Measurements from ENCODE around the gene KANSL1. TPM values are rescaled to one million over a fixed set of nuclear protein-coding genes. Genes with fewer than 3 reads are reported as not detected.
A peak's percentile ranks its signal among the peaks of the same experiment; 100 is the strongest.

KANSL1 gene
- total RNA-seq, 2 donors from 2014 or later = 137 to 144 TPM

- H3K36me3 Mint-ChIP-seq (ENCODE audit: low read depth) = no peaks in the 10 kb centered on the region
- H3K9me3 Mint-ChIP-seq = no peaks in the 10 kb centered on the region
- H3K27me3 Mint-ChIP-seq (ENCODE audit: insufficient read depth) = no peaks in the 10 kb centered on the region
- Histone ChIP-seq H3K36me3 (ENCODE audit: control insufficient read depth, insufficient read depth, low read length) (peaks cover 6% of the 10 kb centered on the region), H3K27ac (ENCODE audit: low read depth, low read length) (no peak overlapping the region), H3K4me3 (ENCODE audit: low read length) (no peak overlapping the region), H3K4me1 (ENCODE audit: control insufficient read depth, insufficient read depth, low read length) (peaks cover 8% of the 10 kb centered on the region), H3K9ac (ENCODE audit: extremely low read depth, low read length, poor library complexity, severe bottlenecking) (no peak overlapping the region), H3K9me3 (ENCODE audit: control insufficient read depth, low read length) (no peaks in the 10 kb centered on the region), H3K27me3 (ENCODE audit: control insufficient read depth, insufficient read depth, low read length, poor library complexity, severe bottlenecking) (no peaks in the 10 kb centered on the region)
- H3K4me1 Mint-ChIP-seq = peaks cover 49% of the 10 kb centered on the region
- 84 to 100% methylated on average over 1 of the region's 1 CpG for WGBS, 2 experiments (ENCODE audit: insufficient coverage in 1 of 2, insufficient read length in 1 of 2)
- DNase-seq = no peak
- peak overlapping the region; percentile 5 for H3K27ac Mint-ChIP-seq
- TF ChIP-seq CTCF (conservative IDR thresholded peaks at IDR 0.05) = no peak
- H3K4me3 Mint-ChIP-seq = no peak overlapping the region
These were observed 72.0 kb downstream of the KANSL1 start for GRCh38 chr17:46121165-46121764.

- Histone ChIP-seq H3K4me3 (ENCODE audit: low read length) (no peak overlapping the region), H3K9ac (ENCODE audit: extremely low read depth, low read length, poor library complexity, severe bottlenecking) (no peak overlapping the region), H3K27ac (ENCODE audit: low read depth, low read length) (no peak overlapping the region), H3K4me1 (ENCODE audit: control insufficient read depth, insufficient read depth, low read length) (peaks cover 8% of the 10 kb centered on the region), H3K9me3 (ENCODE audit: control insufficient read depth, low read length) (no peaks in the 10 kb centered on the region), H3K36me3 (ENCODE audit: control insufficient read depth, insufficient read depth, low read length) (peaks cover 6% of the 10 kb centered on the region), H3K27me3 (ENCODE audit: control insufficient read depth, insufficient read depth, low read length, poor library complexity, severe bottlenecking) (no peaks in the 10 kb centered on the region)
- no peaks in the 10 kb centered on the region for H3K27me3 Mint-ChIP-seq (ENCODE audit: insufficient read depth)
- H3K4me3 Mint-ChIP-seq = no peak overlapping the region
- no peak for DNase-seq
- peaks cover 53% of the 10 kb centered on the region for H3K4me1 Mint-ChIP-seq
- WGBS, 2 experiments (ENCODE audit: insufficient coverage in 1 of 2, insufficient read length in 1 of 2) = 93 to 96% methylated on average over 3 of the region's 3 CpGs
- H3K27ac Mint-ChIP-seq = peak overlapping the region; percentile 5
- no peaks in the 10 kb centered on the region for H3K36me3 Mint-ChIP-seq (ENCODE audit: low read depth)
- TF ChIP-seq CTCF (conservative IDR thresholded peaks at IDR 0.05) = no peak
- H3K9me3 Mint-ChIP-seq = no peaks in the 10 kb centered on the region
These were observed 72.7 kb downstream of the KANSL1 start for GRCh38 chr17:46120537-46120936.

GRCh38 chr17:46120078-46120477 lies 73.2 kb downstream of the KANSL1 start:
- no peaks in the 10 kb centered on the region for H3K9me3 ChIP-seq (ENCODE audit: control insufficient read depth, low read length)
- H3K36me3 ChIP-seq (ENCODE audit: control insufficient read depth, insufficient read depth, low read length) = peaks cover 6% of the 10 kb centered on the region
- H3K4me3 ChIP-seq (ENCODE audit: low read length) = no peak overlapping the region
- Mint-ChIP-seq H3K36me3 (ENCODE audit: low read depth) (no peaks in the 10 kb centered on the region), H3K27me3 (ENCODE audit: insufficient read depth) (no peaks in the 10 kb centered on the region), H3K4me1 (peaks cover 54% of the 10 kb centered on the region), H3K9me3 (no peaks in the 10 kb centered on the region), H3K4me3 (no peak overlapping the region), H3K27ac (no peak overlapping the region)
- no peaks in the 10 kb centered on the region for H3K27me3 ChIP-seq (ENCODE audit: control insufficient read depth, insufficient read depth, low read length, poor library complexity, severe bottlenecking)
- no peak overlapping the region for H3K9ac ChIP-seq (ENCODE audit: extremely low read depth, low read length, poor library complexity, severe bottlenecking)
- H3K27ac ChIP-seq (ENCODE audit: low read depth, low read length) = no peak overlapping the region
- H3K4me1 ChIP-seq (ENCODE audit: control insufficient read depth, insufficient read depth, low read length) = peaks cover 8% of the 10 kb centered on the region
- no peak for TF ChIP-seq CTCF (conservative IDR thresholded peaks at IDR 0.05)
- DNase-seq = no peak
